HFF-Myc (cell line): ENCODE data around the gene SERPINB2.

Experiments used
- DNase-seq: peaks from one replicate; pipeline ENCODE4 v3.0.0-alpha.2; 2011; ENCODE audit warnings: low read depth; ENCODE audit errors: extremely low read depth
- H3K4me3 ChIP-seq: replicated peaks from 2 replicates; pipeline ENCODE4 v1.5.1; 2011; ENCODE audit warnings: low read depth, mild to moderate bottlenecking, control low read depth, low read length
- CTCF ChIP-seq: IDR thresholded peaks from 2 replicates; pipeline ENCODE4 v1.5.1; 2012; ENCODE audit warnings: mild to moderate bottlenecking, low read depth, low read length, control low read depth; ENCODE audit errors: missing control alignments

The SERPINB2 gene

DNA sequence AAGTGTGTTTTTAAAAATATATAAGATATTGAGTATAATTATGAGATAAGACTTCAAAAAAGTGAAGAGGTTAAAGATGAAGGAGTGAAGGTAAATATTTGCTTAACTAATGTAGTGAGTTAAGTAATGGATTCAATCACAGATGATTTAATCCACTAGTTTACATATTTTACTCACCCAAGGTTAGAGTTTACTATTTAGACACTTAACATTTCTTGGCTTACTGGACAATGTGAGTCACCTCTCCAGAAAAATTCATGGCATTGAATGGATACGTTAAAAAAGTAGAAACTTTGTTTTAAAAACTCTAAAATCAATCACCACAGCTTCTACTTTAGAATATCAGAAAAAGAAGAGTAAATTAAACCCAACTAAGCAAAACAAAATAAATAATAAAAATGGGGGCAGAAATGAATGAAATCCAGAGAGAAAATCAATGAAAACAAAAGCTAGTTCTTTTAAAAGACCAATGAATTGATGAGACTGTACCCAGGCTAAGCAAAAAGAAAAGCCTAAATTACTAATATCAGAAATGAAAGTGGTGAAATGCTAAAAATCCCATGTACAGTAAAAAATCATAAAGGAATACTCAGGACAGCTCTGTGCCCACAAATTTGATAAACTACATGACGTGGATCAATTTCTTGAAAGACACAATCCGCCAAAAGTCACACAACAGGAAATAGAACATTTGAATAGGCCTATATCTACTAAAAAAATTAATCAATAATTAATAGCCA lies 59.7 kb downstream of the SERPINB2 start:
- no peak overlapping the region for H3K4me3 ChIP-seq
- DNase-seq, result no peak
- no peak for TF ChIP-seq CTCF

DNA sequence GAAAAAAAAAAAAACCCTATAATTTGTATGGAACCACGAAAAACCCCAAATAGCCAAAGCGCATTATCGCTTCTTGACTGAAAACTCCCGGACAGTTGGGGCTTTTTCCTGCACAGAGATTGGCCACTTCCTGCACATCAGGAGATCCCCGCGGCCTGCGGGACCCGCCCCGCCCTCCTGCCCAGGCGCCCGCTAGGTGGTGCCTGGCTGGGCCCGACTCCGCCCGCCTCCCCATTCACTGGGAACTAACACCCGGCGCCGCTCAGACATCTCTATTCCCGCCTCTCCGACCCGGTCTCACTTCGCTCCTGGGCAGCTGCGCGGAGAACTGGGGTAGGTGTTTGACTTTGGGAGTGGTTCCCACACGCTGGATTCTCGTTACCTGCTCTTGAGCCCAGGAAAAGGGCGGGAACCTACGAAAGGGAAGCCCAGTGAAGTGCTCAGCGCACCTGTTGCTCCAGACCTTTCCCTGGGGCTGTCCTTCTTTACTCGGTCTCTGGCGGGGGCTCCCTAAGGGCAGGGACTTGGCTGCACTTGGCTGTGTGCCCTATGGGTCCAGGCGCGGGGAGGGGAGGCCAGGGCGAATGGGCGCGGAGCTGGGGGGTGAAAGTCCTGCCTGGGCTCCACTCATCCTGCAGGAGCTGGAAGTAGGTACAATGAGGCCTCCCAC lies 61.7 kb downstream of the SERPINB2 start, which contains the start of gene HMSD:
TSS of gene HMSD (plus strand) at position 234 of the 670 bp plus-strand sequence. CDS start 4,155 bp downstream, outside the sequence.
- peak within 1 kb of the TSS; percentile 41 for H3K4me3 ChIP-seq
- no peak for DNase-seq
- TF ChIP-seq CTCF, result peak; percentile 47

- no peak overlapping the region for H3K4me3 ChIP-seq
- peak; percentile 25 for TF ChIP-seq CTCF
- DNase-seq, result no peak
Measured at GRCh38 chr18:63951302-63951705, 63.8 kb downstream of the SERPINB2 start.
